Dermis blood vessel endothelial cell (primary cell): ENCODE results near the gene RBM4B. TPM values are rescaled to one million over a fixed set of nuclear protein-coding genes. Genes with fewer than 3 reads are reported as not detected.
"Not testable (repeated sequence)": the region's sequence is repeated elsewhere in the genome, so short reads cannot be mapped to it uniquely, and the experiment has no call there.

Source experiments
- DNase-seq: peaks from one replicate; pipeline ENCODE4 v3.0.0; 2010
- total RNA-seq: library from RNA; depleted of rRNA; stranded (reverse); fragments of >200 nt; gene quantifications from 2 replicates; pipeline ENCODE4 v1.2.3, GENCODE V29; 2014

The RBM4B gene, protein sequence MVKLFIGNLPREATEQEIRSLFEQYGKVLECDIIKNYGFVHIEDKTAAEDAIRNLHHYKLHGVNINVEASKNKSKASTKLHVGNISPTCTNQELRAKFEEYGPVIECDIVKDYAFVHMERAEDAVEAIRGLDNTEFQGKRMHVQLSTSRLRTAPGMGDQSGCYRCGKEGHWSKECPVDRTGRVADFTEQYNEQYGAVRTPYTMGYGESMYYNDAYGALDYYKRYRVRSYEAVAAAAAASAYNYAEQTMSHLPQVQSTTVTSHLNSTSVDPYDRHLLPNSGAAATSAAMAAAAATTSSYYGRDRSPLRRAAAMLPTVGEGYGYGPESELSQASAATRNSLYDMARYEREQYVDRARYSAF
- total RNA-seq: 24.2 and 28.4 TPM in 2 replicates

DNA sequence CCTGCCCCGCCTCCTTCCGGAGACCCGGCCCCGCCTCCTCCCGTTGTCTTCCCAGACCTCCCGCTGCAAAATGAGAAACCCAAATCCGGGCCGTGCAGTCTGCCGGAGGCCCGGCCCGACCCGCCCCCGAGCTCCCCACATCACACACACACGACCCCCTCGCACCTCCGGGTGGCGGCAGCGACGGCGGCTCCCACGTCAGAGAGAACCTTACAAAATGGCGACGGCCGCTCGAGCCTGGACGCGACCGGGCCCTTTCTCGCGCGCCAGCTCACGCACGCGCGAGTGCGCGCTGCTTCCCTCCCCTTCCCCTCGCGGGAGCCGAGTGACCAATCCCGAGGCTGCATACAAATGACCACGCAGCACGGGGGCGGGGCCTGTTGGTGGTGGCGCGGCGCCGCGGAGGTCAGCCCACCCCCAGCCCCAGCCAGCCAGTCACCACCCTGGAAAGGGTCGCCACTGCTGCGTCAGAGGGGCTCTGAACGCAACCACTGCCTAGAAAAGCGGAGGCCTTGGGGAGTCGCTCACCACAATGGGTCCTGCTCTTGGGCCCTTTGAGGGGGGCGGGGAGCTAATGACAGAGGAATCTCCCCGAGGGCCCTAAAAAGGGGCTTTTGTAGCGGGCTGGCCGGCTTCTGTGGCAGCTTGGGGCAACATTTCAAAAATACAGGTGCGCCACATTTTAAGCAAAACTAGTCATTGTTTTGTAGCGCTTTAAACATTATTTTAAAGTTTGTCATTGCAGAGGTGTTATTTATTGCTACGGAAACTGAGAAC is at the start of gene RBM4B:
TSS of gene RBM4B (minus strand) at position 289 of the 777 bp plus-strand sequence. CDS start 808 bp downstream, outside the sequence.
- DNase-seq: peak; percentile 98

DNA sequence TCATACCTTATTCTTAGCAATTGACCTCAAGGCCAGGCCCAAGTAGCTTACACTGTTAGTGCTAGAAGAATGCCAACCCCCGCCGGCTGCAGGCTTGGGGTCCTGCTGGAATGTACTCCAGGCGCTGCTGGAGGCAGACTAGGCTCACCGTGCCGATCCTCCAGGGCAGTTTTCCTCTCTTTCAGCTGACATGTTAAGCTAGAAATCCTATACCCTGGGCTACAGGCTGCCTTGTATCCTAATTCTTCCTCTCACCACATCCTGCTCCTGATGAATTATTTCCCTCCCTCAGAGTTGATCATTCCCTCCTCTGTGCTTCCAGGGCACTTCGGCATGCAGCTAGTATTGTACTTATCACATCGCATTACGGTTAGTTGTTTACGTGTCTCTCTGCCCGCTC is 48.0 kb upstream of the RBM4B start:
- DNase-seq: no peak

DNA sequence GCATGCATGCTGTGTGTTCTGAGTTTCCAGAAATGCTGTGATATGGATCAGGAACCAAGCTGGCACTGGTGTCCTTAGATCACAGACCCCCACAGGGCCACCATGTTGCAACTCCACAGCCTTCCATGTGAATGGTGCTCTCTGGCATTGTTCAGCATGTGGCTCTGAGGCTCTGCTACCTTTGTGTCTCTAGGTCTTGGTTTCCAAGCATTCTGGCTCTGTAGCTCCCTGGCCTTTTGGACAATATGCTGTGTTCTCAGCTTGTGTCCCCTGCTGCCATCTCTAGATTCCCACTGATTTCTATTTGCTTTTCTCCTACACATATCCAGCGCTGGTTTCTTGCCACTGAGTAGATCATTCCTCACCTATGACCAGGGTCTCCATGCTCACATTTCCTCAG is 47.4 kb upstream of the RBM4B start:
- DNase-seq: no peak

DNA sequence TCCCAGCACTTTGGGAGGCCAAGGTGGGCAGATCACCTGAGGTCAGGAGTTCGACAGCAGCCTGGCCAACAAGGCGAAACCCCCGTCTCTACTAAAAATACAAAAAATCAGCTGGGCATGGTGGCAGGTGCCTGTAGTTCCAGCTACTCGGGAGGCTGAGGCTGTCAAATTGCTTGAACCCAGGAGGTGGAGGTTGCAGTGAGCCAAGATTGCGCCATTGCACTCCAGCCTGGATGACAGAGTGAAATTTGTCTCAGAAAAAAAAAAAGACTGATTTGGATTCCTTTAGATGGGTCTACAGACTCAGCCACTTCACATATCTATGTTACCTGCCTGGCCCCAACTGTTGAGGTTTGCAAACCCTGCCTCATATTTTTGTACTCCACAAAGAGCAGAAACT is 46.5 kb upstream of the RBM4B start:
- not testable (repeated sequence) for DNase-seq

DNA sequence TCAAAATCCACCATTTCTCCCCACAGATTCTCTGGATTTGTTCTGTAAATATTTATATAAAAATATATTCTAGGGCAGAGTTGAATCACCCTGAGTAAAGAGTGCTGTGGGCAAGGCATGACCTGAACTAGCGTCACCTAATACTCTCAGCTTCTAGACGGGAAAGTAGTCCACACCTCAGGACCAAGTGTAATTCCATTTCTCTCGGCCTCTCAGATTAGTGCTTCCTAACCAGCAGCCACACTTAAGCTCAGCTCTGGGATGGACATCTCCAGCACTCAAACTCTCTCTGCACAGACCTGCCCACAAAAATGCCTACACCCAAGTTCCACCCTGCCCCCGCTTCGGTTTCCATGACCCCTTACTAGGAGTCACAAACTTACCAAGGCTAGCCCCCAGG is 46.0 kb upstream of the RBM4B start:
- no peak for DNase-seq

DNA sequence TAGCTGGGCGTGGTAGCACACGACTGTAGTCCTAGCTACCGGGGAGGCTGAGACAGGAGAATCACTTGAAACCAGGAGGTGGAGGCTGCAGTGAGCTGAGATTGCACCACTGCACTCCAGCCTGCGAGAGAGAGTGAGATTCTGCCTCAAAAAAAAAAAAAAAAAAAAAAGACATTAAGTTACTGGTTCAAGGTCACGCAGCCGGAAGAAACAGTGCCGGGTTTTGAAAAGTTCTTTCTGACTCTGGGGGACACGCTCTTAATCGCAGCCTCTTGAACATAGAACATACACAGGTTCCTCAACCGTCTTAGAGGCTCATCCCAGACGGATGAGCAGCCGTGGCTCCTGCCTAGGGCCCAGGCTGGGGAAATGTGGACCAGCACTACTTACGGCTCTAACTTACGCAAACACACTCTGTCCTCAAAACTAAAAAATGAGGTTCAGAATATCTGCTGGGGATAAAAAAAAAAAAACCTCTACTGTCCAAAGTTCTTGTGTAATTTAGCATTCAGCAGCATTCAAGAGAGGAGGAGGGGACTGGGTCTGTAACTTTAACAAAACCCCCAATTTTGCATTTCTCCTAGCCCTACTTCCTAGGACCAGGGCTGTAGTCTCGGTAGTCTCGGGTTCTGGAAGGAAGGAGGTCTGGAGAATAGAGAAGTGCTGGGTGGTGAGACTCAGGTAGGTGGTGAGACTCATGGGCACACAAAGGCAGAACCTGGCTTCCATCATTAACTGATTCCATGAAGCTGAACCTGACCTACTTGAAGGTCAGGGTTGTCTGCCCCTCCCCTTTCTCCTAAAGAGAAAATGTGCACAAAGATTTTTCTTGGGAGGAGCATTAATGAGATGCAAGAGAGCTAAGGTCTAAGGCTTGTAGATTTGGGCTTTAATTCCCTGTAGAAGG is 45.3 kb upstream of the RBM4B start:
- DNase-seq: no peak

DNA sequence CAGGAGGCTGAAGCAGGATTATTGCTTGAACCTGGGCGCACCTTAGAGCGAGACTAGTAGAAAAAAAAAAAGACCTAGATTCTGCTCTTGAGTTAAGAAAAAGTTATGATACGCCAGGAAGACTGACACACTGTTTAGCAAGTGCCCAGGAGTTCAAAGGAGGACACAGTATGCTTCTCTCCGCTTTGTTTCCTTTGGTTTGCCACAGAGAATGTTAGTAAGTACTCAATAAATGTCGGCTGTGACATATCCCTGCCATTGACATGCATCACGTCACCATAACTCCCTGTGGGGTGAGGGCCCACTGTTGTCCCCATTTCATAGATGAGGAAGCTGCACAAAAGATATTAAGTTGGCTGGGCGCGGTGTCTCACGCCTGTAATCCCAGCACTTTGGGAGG is 44.3 kb upstream of the RBM4B start:
- no peak for DNase-seq

DNA sequence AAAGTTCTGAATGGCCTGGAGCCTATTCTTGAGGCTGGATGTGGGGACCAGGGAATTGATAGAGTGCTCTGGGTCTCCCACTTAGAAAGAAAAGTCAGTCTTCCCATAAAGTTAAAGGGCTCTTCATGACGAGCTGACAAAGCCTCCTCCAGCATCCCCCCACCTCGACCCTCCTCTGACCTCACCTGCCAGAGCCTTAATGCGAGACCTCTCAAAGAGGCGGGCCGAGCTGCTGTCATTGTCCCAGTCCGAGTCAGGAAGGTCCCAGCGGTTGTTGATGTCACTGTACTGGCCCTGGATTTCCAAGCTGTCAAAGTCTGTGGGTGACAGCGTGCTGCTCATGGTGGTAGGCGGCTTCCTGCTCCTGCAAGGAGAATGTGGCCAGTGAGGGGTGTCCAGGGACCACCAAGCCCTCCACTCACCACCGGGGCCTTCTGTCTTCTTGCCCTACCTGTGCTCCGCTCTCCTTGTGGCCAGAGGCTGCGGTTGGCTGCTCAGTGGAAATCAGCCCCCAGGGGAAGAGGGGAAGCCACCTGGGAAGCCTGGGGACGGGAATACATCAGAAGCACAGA is 43.3 kb upstream of the RBM4B start:
- no peak for DNase-seq

DNA sequence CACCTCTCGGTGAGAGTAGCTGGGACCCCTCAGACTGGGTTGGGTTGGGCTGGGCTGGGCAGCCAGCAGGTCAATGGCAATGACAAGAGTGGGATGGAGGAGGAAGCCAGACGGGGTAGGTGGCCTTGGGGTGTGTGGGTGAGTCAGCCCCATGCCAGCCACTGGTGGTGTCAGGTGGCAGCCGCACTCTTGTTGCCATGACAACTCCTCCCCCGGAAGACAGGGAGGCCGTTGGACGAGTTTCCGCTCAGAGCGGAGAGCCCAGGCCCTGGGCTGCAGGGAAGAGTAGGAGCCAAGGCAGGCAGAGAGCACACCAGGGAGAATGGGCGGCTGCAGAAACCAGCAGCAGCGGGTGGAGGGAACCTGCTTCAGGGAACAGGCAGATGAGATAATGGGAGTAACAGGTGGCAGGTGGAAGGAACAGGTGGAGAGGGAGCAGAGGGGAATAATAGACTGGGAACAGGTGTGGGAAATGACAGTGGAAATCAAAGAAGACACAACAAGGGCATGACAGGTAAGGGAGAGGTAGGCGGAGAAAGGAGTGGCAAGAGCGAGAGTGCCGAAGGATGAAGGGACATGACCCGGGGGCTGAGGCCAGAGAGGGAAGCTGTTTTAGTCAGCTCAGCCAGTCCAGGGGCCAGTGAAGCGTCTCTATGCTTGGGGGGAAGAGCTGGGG is 42.7 kb upstream of the RBM4B start:
- peak; percentile 83 for DNase-seq

DNA sequence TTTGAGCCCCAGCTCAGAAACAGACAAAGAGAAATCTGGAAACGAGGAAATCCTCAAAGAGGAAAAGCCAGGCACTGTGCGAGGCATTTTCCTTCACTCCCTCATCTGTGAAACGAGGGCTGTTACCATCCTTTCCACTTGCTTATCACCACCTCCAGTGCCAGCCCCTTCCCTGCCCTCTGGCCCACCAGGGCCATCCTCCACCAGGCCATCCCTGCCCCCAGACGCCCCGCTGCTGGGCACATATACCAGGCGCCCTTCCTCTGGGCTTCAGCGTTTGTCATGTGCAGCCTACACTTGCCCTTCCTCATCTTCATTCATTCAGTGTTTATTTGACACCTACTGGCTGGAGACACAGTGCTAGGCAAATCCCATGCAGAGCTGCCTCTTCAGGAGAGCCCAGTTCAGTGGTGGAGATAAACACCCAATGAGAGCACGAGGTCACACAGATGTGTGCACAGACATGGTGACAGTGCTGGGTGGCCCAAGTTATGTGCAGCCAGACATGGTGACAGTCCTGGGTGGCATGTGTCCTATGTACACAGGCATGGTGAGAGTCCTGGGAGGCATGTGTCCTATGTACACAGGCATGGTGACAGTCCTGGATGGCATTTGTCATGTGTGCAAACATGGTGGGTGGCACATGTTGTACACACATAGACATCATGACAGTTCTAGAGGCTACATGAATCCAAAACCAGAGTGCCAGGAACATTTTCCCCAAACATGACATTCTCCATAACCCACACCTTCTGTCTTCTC is 41.6 kb upstream of the RBM4B start:
- no peak for DNase-seq

DNA sequence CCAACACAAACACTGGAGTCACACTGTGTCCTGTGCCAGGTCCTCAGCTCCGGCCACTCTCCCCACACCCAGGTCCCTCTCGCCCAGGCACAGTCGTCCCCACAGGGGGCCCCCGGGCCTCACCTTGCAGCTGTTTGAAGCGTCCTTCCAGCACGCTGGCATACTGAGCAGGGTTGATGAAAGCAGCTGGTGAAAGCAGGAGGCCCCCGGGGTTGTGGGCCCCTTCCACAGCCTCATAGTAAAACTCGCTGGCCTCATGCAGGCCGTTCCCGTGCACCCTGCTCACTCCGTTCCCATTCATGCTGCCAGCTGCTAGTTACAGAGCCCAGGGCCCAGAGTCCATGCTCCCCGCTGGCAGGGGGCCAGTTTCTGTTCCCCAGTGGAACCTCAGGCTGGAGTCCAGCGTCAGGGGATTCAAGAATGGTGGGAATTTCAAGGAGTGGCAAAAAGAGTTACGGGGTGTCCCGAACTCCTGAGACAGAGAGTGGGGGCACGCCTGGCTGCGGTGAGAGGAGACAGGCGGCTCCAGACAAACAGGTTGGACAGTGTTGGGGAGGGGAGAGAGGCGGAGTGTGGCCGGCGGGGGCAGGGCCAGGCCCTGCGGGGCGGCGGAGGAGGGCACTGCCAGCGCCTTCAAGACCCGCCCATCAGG is 40.8 kb upstream of the RBM4B start:
- no peak for DNase-seq

DNA sequence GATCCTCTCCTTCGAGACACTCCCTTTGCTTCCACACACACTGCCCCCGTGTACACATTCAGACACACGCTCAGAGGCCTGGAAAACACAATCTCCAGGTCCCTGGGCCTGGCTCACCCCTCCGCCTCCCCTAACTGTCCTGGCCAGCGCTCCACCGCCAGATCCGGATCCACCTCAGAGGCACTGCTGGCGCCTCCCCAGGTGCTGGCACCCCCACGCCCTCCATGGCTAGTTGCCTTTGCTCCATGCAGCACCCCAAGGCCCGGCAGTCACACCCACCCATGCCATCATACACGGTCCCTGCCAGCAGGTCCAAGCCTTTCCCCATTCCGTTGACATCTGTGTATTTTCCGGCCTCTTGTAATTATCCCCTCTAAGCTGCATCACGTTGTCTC is 40.2 kb upstream of the RBM4B start:
- DNase-seq: no peak

DNA sequence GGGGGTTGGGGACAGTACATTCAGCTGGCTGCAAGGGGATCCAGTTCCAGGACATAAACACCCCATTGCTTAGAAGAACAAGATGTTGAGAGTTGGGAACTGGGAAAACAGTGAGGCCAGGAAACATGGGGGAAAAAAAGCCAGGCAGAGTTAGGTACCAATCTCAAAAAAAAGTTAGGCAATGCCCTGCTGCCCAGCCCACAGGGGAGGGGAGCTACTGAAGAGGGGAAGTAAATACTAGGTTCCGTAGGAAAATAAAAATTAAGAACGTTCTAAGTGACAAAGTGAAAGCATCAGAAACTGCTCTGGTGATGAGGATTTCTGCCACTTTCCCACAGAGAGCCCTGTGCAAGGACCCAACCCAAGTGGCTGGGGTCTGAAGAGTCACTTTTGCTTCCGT is 39.3 kb upstream of the RBM4B start:
- DNase-seq: no peak

DNA sequence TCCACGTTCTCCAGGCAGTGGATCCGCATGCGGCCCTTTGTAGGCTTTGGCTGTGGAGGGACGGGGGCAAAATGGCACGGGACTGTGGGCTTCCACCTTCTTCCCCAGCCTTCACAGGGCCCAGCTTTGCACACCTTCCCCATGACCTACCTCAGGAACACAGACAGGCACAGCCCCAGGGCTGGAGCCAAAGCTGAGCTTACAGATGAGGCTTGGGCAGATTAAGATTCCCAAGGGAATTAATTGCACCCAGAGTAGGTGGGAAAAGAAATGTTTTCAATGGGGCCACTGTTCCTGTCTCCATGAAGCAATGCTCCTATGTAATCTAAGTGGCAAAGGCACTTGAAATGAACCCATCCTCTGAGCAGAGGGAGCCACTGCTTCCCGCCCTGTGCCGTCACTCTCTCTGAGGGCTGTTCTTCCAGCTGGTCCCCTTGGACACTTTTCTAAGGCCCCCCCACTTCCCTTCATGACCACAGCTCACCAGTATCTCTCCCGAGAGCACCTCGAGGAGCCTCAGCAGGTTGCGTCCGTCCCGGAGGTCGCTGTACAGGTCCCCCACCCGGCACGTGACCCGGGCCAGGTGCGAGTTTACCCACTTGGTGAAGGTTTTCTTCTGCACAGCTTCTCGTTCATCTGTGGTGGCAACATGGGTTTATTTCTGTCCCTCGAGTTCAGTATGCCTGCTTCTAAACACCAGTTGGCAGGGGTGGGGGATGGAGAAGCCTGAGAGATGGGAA is 37.8 kb upstream of the RBM4B start:
- DNase-seq: no peak

DNA sequence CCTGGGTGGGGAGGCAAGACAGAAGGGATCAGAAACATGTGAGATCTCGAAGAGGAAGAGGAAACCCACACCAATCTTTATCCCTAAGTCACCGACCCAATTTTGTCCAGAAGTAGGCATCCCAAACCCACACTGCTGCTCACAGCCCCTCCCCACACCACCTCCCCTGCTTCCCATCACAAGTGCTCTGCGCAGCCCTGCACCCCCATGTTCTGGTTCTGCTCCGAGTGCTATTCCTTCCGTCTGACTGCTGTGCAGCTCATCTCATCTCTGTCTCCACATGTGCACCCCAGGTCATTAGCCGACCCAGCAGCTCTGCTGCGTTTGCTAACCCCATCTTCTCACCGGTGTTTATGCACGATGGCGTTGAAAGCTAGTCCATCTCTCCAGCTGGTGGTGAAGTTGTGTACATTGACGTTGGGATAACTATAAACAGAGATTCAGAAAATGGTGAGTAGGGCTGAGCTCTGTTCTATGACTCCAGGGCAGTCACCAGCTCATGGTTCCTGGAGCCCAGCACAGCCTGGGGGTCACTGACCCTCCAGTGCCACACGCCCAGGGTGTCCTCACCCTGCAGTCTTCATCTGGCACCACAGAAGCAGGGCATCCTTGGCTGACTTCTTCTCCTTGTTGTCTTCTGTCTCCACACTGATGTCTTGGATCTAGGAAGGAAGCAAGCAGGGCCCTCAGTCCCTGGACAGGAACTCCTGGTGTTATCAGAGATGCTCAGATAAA is 36.2 kb upstream of the RBM4B start:
- peak; percentile 15 for DNase-seq

DNA sequence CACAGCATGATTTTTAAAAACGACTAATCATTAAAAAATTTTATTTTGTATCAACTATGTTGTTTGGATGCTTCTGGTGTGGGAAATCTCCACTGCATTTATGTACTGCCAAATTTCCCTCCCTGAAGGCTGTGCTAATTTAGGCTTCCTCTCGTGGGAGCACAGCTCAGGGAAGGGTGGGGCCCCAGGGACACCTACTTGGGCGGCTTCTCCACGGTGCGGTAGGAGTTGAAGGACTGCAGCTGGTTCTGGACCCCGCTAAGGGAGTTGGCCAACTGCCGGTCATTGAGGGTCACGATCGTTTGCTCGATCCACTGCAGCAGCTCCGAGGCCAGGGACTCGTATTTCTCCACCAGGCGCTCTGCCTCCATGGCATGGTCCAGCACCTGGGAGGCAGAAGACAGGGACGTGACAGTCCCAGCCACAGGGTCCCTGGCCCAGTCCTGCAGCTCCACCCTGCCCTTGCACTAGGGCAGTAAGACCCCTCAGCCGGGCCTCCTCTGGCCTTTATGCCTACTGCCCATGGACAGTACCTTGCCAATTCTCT is 32.8 kb upstream of the RBM4B start:
- DNase-seq: no peak

DNA sequence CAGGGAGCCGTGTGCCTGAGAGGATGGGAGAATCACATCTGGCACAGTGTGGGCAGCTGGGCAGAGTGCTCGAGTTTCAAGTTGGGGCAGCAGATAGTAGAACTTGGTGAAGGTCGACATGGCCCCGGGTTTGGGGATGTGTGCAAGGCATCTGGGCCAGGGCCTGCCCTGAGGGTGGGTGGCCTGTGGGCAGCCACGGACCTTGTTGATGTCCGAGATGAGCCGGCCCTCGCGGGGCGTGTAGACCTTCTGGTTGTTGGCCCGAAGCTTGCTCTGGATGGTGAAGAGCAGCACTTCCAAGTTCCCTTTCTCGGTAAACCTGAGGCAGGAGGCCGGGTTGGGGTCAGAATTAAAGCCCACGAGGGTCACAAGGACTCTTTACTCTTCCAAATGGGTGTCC is 31.0 kb upstream of the RBM4B start:
- DNase-seq: no peak

DNA sequence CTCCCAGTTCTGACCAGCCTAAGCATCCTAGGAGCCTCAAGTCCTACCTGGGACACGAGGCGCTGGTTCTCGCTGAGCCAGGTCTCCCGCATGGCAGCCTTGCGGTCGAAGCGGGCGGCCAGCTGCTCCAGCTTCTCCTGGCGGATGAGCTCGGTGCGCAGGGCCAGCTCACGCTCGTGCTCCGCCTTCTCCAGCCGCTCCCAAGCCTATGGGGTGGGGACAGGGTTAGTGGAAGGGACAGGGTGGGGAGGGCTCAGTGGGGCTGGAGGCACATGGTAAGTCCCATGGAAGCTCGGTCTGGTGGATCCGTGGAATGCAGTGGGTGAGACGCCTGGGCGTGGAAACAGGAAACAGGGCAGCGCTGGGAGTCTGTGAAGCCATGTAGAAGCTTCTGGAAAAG is 30.4 kb upstream of the RBM4B start:
- DNase-seq: no peak

DNA sequence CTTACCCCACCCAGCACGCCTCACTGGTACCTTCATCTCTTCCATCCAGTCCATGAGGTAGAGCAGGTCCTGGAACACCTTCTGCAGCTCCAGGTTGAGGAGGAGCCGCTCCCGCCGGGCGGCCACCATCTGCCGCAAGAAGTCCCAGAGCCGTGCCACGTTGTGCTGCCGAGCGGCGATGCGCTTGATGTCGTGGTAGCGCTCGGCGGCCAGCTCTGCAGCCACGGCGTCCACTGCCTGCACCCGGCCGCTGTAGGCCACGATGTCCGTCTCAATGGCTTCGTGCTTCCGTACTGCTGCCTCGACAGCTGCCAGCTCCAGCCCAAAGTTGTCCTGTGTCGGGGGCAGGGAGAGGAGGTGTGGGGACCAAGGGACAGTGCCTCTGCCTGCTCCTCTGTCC is 29.8 kb upstream of the RBM4B start:
- DNase-seq: no peak
